Liver (tissue), 9 donors: ENCODE data around the gene SMCO1. TPM values are rescaled to one million over a fixed set of nuclear protein-coding genes. Genes with fewer than 3 reads are reported as not detected.

Source experiments
- DNase-seq: peaks from one replicate; pipeline ENCODE4 v3.0.0-alpha.2; 2017; ENCODE audit warnings: low spot score
- H3K27ac ChIP-seq, 2 donors: one replicate each; pipeline ENCODE4 v1.7.0; 2013; ENCODE audit warnings: inconsistent platforms in 2 of 2, low read length in 2 of 2, control low read depth in 1 of 2, low read depth in 1 of 2, mild to moderate bottlenecking in 1 of 2
- H3K27me3 ChIP-seq, 4 donors: one replicate each; pipeline versions ENCODE4 v1.6.1 to v1.7.0; 2013; ENCODE audit warnings: low read length in 3 of 4, inconsistent platforms in 1 of 4, mild to moderate bottlenecking in 1 of 4, moderate library complexity in 1 of 4; ENCODE audit not compliant: control insufficient read depth in 4 of 4, insufficient read depth in 4 of 4
- H3K36me3 ChIP-seq, 4 donors: one replicate each; pipeline versions ENCODE4 v1.6.1 to v1.7.0; 2013; ENCODE audit warnings: low read length in 3 of 4, mild to moderate bottlenecking in 3 of 4, low read depth in 1 of 4, moderate library complexity in 1 of 4; ENCODE audit not compliant: control insufficient read depth in 4 of 4, insufficient read depth in 3 of 4
- H3K4me1 ChIP-seq, 4 donors: one replicate each; pipeline versions ENCODE4 v1.6.1 to v1.7.0; 2013; ENCODE audit warnings: low read length in 3 of 4, mild to moderate bottlenecking in 3 of 4, moderate library complexity in 1 of 4; ENCODE audit not compliant: control insufficient read depth in 4 of 4, insufficient read depth in 4 of 4
- H3K4me3 ChIP-seq, 3 donors: one replicate each; pipeline versions ENCODE4 v1.6.1 to v1.7.0; 2013; ENCODE audit warnings: low read length in 3 of 3, control low read depth in 1 of 3, low read depth in 1 of 3, mild to moderate bottlenecking in 1 of 3
- H3K9ac ChIP-seq, 2 donors: one replicate each; pipeline ENCODE4 v1.7.0; 2013; ENCODE audit warnings: low read length in 2 of 2, mild to moderate bottlenecking in 2 of 2, moderate library complexity in 2 of 2, control low read depth in 1 of 2, low read depth in 1 of 2
- H3K9me3 ChIP-seq, 4 donors: one replicate each; pipeline versions ENCODE4 v1.6.1 to v1.7.0; 2013; ENCODE audit warnings: low read length in 3 of 4; ENCODE audit not compliant: control insufficient read depth in 4 of 4
- ATF3 ChIP-seq: IDR thresholded peaks from 2 replicates; pipeline ENCODE4 v1.6.1; 2016; ENCODE audit warnings: antibody characterized with exemption
- CTCF ChIP-seq: fragments of 150-350 bp; IDR thresholded peaks from 2 replicates; pipeline ENCODE4 v1.5.1; 2017; ENCODE audit warnings: improper control_type of control experiment, low read depth, low read length; ENCODE audit not compliant: missing input control
- EGR1 ChIP-seq, 2 donors: IDR thresholded peaks; 2 replicates each; pipeline ENCODE4 v1.6.1; 2016 to 2018; ENCODE audit warnings: antibody characterized with exemption in 2 of 2, low read depth in 2 of 2
- FOXA1 ChIP-seq: IDR thresholded peaks from 2 replicates; pipeline ENCODE4 v1.6.1; 2016; ENCODE audit warnings: antibody characterized with exemption
- FOXA2 ChIP-seq: IDR thresholded peaks from 2 replicates; pipeline ENCODE4 v1.6.1; 2016; ENCODE audit warnings: antibody characterized with exemption
- GABPA ChIP-seq, 2 donors: IDR thresholded peaks in 1 of 2; conservative IDR thresholded peaks in 1 of 2; 2 replicates each; pipeline ENCODE4 v1.6.1; 2016; ENCODE audit warnings: antibody characterized with exemption in 2 of 2, mild to moderate bottlenecking in 1 of 2, moderate library complexity in 1 of 2
- HNF4A ChIP-seq, 2 donors: conservative IDR thresholded peaks; 2 replicates each; pipeline ENCODE4 v1.6.1; 2016; ENCODE audit warnings: antibody characterized with exemption in 2 of 2, mild to moderate bottlenecking in 2 of 2
- HNF4G ChIP-seq: IDR thresholded peaks from 2 replicates; pipeline ENCODE4 v1.6.1; 2016; ENCODE audit warnings: antibody characterized with exemption
- MAX ChIP-seq: IDR thresholded peaks from 2 replicates; pipeline ENCODE4 v1.6.1; 2016; ENCODE audit warnings: antibody characterized with exemption
- NR2F2 ChIP-seq: IDR thresholded peaks from 2 replicates; pipeline ENCODE4 v1.6.1; 2016; ENCODE audit warnings: antibody characterized with exemption
- RAD21 ChIP-seq, 2 donors: IDR thresholded peaks; 2 replicates each; pipeline ENCODE4 v1.6.1; 2016; ENCODE audit warnings: antibody characterized with exemption in 2 of 2, mild to moderate bottlenecking in 2 of 2
- REST ChIP-seq: IDR thresholded peaks from 2 replicates; pipeline ENCODE4 v1.6.1; 2016; ENCODE audit warnings: antibody characterized with exemption, mild to moderate bottlenecking
- SP1 ChIP-seq: IDR thresholded peaks from 2 replicates; pipeline ENCODE4 v1.6.1; 2018; ENCODE audit warnings: antibody characterized with exemption, mild to moderate bottlenecking
- YY1 ChIP-seq: IDR thresholded peaks from 2 replicates; pipeline ENCODE4 v1.6.1; 2016; ENCODE audit warnings: antibody characterized with exemption, mild to moderate bottlenecking
- ZBTB33 ChIP-seq: IDR thresholded peaks from 2 replicates; pipeline ENCODE4 v1.6.1; 2016; ENCODE audit warnings: antibody characterized with exemption
- WGBS: extraction: QIAGEN DNeasy Blood & Tissue Kit; methylation state at CpG from one replicate; pipeline ENCODE4 v1.1.7; 2013; 5-methylcytosine and 5-hydroxymethylcytosine counted together
- polyA plus RNA-seq, 2 donors: library from polyadenylated mRNA; stranded (reverse) in 1 of 2; unstranded in 1 of 2; fragments of 200-250 nt in 1 of 2; fragments of >200 nt in 1 of 2; fragmentation: Nextera tagmentation in 1 of 2; extraction: Ambion mirVana in 1 of 2; gene quantifications; one replicate each; pipeline versions ENCODE4 v1.2.1 to v1.2.3, GENCODE V29; 2013 to 2015
- total RNA-seq, 2 donors: library from RNA; depleted of rRNA; stranded (reverse); fragments of >200 nt; gene quantifications; one replicate each; pipeline ENCODE4 v1.2.3, GENCODE V29; 2014
- donor health status: healthy.
- donor health status: healthy.
- donor health status: healthy.
- donor health status: healthy.
- donor health status: healthy.

SMCO1 gene
- total and polyA plus RNA-seq, 4 donors = 0.05 TPM; not detected in 3

- TF ChIP-seq REST (no peak), FOXA2 (no peak), SP1 (no peak), EGR1 (IDR thresholded peaks at IDR 0.05; ENCODE audit: low read depth in 2 of 2) (no peak), ATF3 (no peak)
Measured at GRCh38 chr3:196517919-196518318, 2.8 kb upstream of the SMCO1 start (continued).

GRCh38 chr3:196517162-196517800 is 2.1 kb upstream of the SMCO1 start:
- Histone ChIP-seq H3K4me1 (no peaks in the 10 kb centered on the region), H3K9me3 (peaks cover 15 to 43% (median 29%) of the 10 kb centered on the region in 4 donors), H3K27ac (no peak overlapping the region), H3K36me3 (no peaks in the 10 kb centered on the region), H3K4me3 (no peak overlapping the region), H3K9ac (no peak overlapping the region), H3K27me3 (no peaks in the 10 kb centered on the region)
- 82% methylated on average over 2 of the region's 2 CpGs for WGBS
- DNase-seq = no peak
- no peak for TF ChIP-seq RAD21 (IDR thresholded peaks at IDR 0.05)
- TF ChIP-seq YY1 = no peak
- TF ChIP-seq CTCF = no peak
- TF ChIP-seq REST = no peak
- no peak for TF ChIP-seq NR2F2
- TF ChIP-seq GABPA (IDR thresholded peaks at IDR 0.05 in 1 of 2, conservative IDR thresholded peaks at IDR 0.05 in 1 of 2) = no peak
- TF ChIP-seq HNF4G = no peak
- no peak for TF ChIP-seq SP1
- TF ChIP-seq HNF4A (conservative IDR thresholded peaks at IDR 0.05) = no peak
- no peak for TF ChIP-seq FOXA2
- TF ChIP-seq ZBTB33 = no peak
- no peak for TF ChIP-seq EGR1 (IDR thresholded peaks at IDR 0.05; ENCODE audit: low read depth in 2 of 2)
- no peak for TF ChIP-seq FOXA1
- TF ChIP-seq ATF3 = no peak
- no peak for TF ChIP-seq MAX
